Progenitor cell of endocrine pancreas (in vitro differentiated cells): ENCODE measurements around the gene ZSCAN21. TPM values are rescaled to one million over a fixed set of nuclear protein-coding genes. Genes with fewer than 3 reads are reported as not detected.

Experiments
- DNase-seq: peaks from one replicate; pipeline ENCODE4 v3.0.0; 2021; ENCODE audit warnings: low spot score; ENCODE audit not compliant: unreplicated experiment
- H3K27ac Mint-ChIP-seq: 2 replicates; pipeline ENCODE4 v1.8.0; 2021; ENCODE audit warnings: mild to moderate bottlenecking, moderate library complexity, mixed read lengths
- H3K27me3 Mint-ChIP-seq: 2 replicates; pipeline ENCODE4 v1.8.0; 2021; ENCODE audit warnings: mixed read lengths
- H3K36me3 Mint-ChIP-seq: 2 replicates; pipeline ENCODE4 v1.8.0; 2022; ENCODE audit warnings: mixed read lengths; ENCODE audit not compliant: insufficient read depth
- H3K4me1 Mint-ChIP-seq: 2 replicates; pipeline ENCODE4 v1.8.0; 2021; ENCODE audit warnings: low read depth, mixed read lengths
- H3K4me3 Mint-ChIP-seq: 2 replicates; pipeline ENCODE4 v1.8.0; 2021; ENCODE audit warnings: low read depth, mild to moderate bottlenecking, moderate library complexity, mixed read lengths
- H3K9me3 Mint-ChIP-seq: 2 replicates; pipeline ENCODE4 v1.8.0; 2021; ENCODE audit warnings: low read depth, mixed read lengths
- CTCF ChIP-seq: fragments of 200-600 bp; sonication (generic); IDR thresholded peaks from one replicate; pipeline ENCODE4 v1.5.0; 2021; ENCODE audit warnings: antibody characterized with exemption, mild to moderate bottlenecking; ENCODE audit not compliant: unreplicated experiment
- total RNA-seq: library from RNA; stranded (reverse); gene quantifications from 2 replicates; pipeline ENCODE4 v1.2.1, GENCODE V29; 2021

Gene ZSCAN21
- total RNA-seq, 1 donor from 2014 or later = 22.8 TPM

GRCh38 chr7:100016215-100016901 is 33.2 kb upstream of the ZSCAN21 start:
- H3K36me3 Mint-ChIP-seq = peaks cover 3% of the 10 kb centered on the region
- no peak for TF ChIP-seq CTCF
- H3K9me3 Mint-ChIP-seq = no peaks in the 10 kb centered on the region
- no peak for DNase-seq
- no peaks in the 10 kb centered on the region for H3K27me3 Mint-ChIP-seq
- H3K4me1 Mint-ChIP-seq = peaks cover 33% of the 10 kb centered on the region
- H3K4me3 Mint-ChIP-seq = peak overlapping the region; percentile 85
- H3K27ac Mint-ChIP-seq = peak overlapping the region; percentile 98

- H3K27ac Mint-ChIP-seq = peak overlapping the region; percentile 93
- H3K4me1 Mint-ChIP-seq = peaks cover 35% of the 10 kb centered on the region
- H3K9me3 Mint-ChIP-seq = no peaks in the 10 kb centered on the region
- H3K4me3 Mint-ChIP-seq = peak overlapping the region; percentile 85
- TF ChIP-seq CTCF = no peak
- DNase-seq = no peak
- H3K27me3 Mint-ChIP-seq = no peaks in the 10 kb centered on the region
- peaks cover 5% of the 10 kb centered on the region for H3K36me3 Mint-ChIP-seq
Measured at GRCh38 chr7:100017300-100017699, 32.3 kb upstream of the ZSCAN21 start.

GRCh38 chr7:100017875-100018274 is 31.7 kb upstream of the ZSCAN21 start:
- Mint-ChIP-seq H3K27me3 (no peaks in the 10 kb centered on the region), H3K4me3 (peak overlapping the region; percentile 85), H3K27ac (peak overlapping the region; percentile 93)

GRCh38 chr7:100019908-100020307 is 29.7 kb upstream of the ZSCAN21 start:
- peaks cover 18% of the 10 kb centered on the region for H3K36me3 Mint-ChIP-seq
- no peak overlapping the region for H3K4me3 Mint-ChIP-seq
- H3K27ac Mint-ChIP-seq = peak overlapping the region; percentile 94
- no peak for DNase-seq
- H3K4me1 Mint-ChIP-seq = peaks cover 42% of the 10 kb centered on the region
- H3K27me3 Mint-ChIP-seq = no peaks in the 10 kb centered on the region
- H3K9me3 Mint-ChIP-seq = no peaks in the 10 kb centered on the region
- TF ChIP-seq CTCF = no peak

More at GRCh38 chr7:100017875-100018274, 31.7 kb upstream of the ZSCAN21 start:
- no peak for TF ChIP-seq CTCF
- H3K4me1 Mint-ChIP-seq = peaks cover 40% of the 10 kb centered on the region
- no peak for DNase-seq
- no peaks in the 10 kb centered on the region for H3K9me3 Mint-ChIP-seq
- H3K36me3 Mint-ChIP-seq = peaks cover 9% of the 10 kb centered on the region

- Mint-ChIP-seq H3K9me3 (no peaks in the 10 kb centered on the region), H3K4me3 (no peak overlapping the region), H3K36me3 (peaks cover 26% of the 10 kb centered on the region), H3K27ac (peak overlapping the region; percentile 74), H3K27me3 (no peaks in the 10 kb centered on the region), H3K4me1 (peaks cover 38% of the 10 kb centered on the region)
- no peak for DNase-seq
- TF ChIP-seq CTCF = no peak
Measured at GRCh38 chr7:100021297-100021696, 28.3 kb upstream of the ZSCAN21 start.
